Measurements from ENCODE around the gene LILRB1. TPM values are rescaled to one million over a fixed set of nuclear protein-coding genes. Genes with fewer than 3 reads are reported as not detected.

Gene LILRB1
- total RNA-seq, 1 donor from 2014 or later = not detected

DNA sequence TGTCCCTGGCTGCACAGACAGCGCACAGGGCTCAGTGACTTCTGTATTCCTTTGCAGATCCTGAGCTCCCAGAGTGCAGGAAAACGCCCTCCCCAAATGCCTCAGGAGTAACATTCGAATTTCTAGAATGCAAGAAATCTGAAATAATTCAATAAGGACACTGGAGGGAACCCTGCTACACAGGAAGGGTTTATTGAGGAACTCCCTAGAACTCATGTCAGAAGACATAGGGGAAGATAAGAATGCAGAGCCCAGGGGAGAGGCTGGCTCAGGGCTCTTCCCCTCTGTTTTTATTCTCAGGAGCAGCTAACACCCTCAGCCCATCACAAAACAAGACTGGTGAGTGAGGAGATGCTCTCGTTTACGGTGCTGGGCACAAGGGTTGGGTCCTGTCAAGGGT is 30.1 kb upstream of the LILRB1 start:
- H3K27ac ChIP-seq (ENCODE audit: low read depth, low read length) = no peak overlapping the region
- H3K27me3 ChIP-seq (ENCODE audit: insufficient read depth, low read length) = no peaks in the 10 kb centered on the region
- no peak overlapping the region for H3K4me2 ChIP-seq (ENCODE audit: low read length)
- no peaks in the 10 kb centered on the region for H3K79me2 ChIP-seq (ENCODE audit: insufficient read depth, low read length)
- no peak overlapping the region for H3K4me3 ChIP-seq (ENCODE audit: insufficient read depth, low read depth, low read length)
- H3K4me1 ChIP-seq (ENCODE audit: insufficient read depth, low read length) = no peaks in the 10 kb centered on the region
- H2AFZ ChIP-seq (ENCODE audit: low read depth, low read length) = no peak overlapping the region
- H3K9me3 ChIP-seq (ENCODE audit: insufficient read depth, low read depth, low read length) = peaks cover 10% of the 10 kb centered on the region
- H3K27ac Mint-ChIP-seq (ENCODE audit: unreplicated experiment) = no peak overlapping the region
- no peak for FAIRE-seq
- H3K4me3 Mint-ChIP-seq (ENCODE audit: unreplicated experiment) = no peak overlapping the region
- H3K9me3 Mint-ChIP-seq (ENCODE audit: unreplicated experiment) = peaks cover 13% of the 10 kb centered on the region
- H3K36me3 ChIP-seq (ENCODE audit: insufficient read depth, low read length) = no peaks in the 10 kb centered on the region
- H3K9ac ChIP-seq (ENCODE audit: low read length) = no peak overlapping the region
- no peaks in the 10 kb centered on the region for H4K20me1 ChIP-seq (ENCODE audit: insufficient read depth, low read length)
- no peak for DNase-seq (ENCODE audit: low read depth)
- no peaks in the 10 kb centered on the region for H3K36me3 Mint-ChIP-seq (ENCODE audit: low read depth, unreplicated experiment)
- no peaks in the 10 kb centered on the region for H3K4me1 Mint-ChIP-seq (ENCODE audit: low read depth, unreplicated experiment)
- TF ChIP-seq EZH2 (IDR thresholded peaks at IDR 0.05; ENCODE audit: insufficient read depth, low read length) (no peak), CTCF (IDR thresholded peaks at IDR 0.05; ENCODE audit: insufficient read depth, low read depth, low read length) (no peak)
- no peaks in the 10 kb centered on the region for H3K27me3 Mint-ChIP-seq (ENCODE audit: low read depth, unreplicated experiment)

DNA sequence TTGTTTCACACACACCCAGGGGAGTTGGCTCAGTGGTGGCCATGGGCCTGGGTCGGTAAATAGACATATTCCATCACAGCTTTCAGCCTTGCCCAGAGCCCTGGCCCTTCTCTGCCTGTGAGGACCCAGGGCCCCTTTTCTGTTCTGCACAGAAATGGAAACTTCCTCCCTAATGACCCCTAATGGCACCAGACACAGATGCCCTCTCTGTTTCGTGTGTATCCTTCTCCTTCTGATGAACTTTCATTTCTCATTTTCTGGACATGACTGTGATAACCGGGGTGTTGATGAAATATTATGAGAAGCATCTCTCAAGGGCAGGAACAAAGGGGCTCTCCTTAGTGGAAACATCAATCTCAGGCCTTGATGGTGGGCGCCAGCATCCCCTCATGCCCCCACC is 24.1 kb upstream of the LILRB1 start:
- no peaks in the 10 kb centered on the region for H3K36me3 Mint-ChIP-seq (ENCODE audit: low read depth, unreplicated experiment)
- H3K4me3 Mint-ChIP-seq (ENCODE audit: unreplicated experiment) = no peak overlapping the region
- peaks cover 22% of the 10 kb centered on the region for H3K9me3 Mint-ChIP-seq (ENCODE audit: unreplicated experiment)

More for the DNA sequence above, 24.1 kb upstream of the LILRB1 start:
- TF ChIP-seq CTCF (IDR thresholded peaks at IDR 0.05; ENCODE audit: insufficient read depth, low read depth, low read length) = no peak
- TF ChIP-seq EZH2 (IDR thresholded peaks at IDR 0.05; ENCODE audit: insufficient read depth, low read length) = no peak
- FAIRE-seq = no peak
- Histone ChIP-seq H3K79me2 (ENCODE audit: insufficient read depth, low read length) (no peaks in the 10 kb centered on the region), H4K20me1 (ENCODE audit: insufficient read depth, low read length) (no peaks in the 10 kb centered on the region), H3K36me3 (ENCODE audit: insufficient read depth, low read length) (no peaks in the 10 kb centered on the region), H3K9ac (ENCODE audit: low read length) (no peak overlapping the region), H3K4me1 (ENCODE audit: insufficient read depth, low read length) (no peaks in the 10 kb centered on the region), H3K27ac (ENCODE audit: low read depth, low read length) (no peak overlapping the region), H2AFZ (ENCODE audit: low read depth, low read length) (no peak overlapping the region), H3K4me2 (ENCODE audit: low read length) (no peak overlapping the region), H3K9me3 (ENCODE audit: insufficient read depth, low read depth, low read length) (peaks cover 13% of the 10 kb centered on the region), H3K4me3 (ENCODE audit: insufficient read depth, low read depth, low read length) (no peak overlapping the region), H3K27me3 (ENCODE audit: insufficient read depth, low read length) (no peaks in the 10 kb centered on the region)
- DNase-seq (ENCODE audit: low read depth) = no peak
- H3K27me3 Mint-ChIP-seq (ENCODE audit: low read depth, unreplicated experiment) = no peaks in the 10 kb centered on the region
- H3K4me1 Mint-ChIP-seq (ENCODE audit: low read depth, unreplicated experiment) = no peaks in the 10 kb centered on the region
- no peak overlapping the region for H3K27ac Mint-ChIP-seq (ENCODE audit: unreplicated experiment)

All from astrocyte (in vitro differentiated cells and primary cell).